ENCODE measurements around the gene RAB14.

DNA sequence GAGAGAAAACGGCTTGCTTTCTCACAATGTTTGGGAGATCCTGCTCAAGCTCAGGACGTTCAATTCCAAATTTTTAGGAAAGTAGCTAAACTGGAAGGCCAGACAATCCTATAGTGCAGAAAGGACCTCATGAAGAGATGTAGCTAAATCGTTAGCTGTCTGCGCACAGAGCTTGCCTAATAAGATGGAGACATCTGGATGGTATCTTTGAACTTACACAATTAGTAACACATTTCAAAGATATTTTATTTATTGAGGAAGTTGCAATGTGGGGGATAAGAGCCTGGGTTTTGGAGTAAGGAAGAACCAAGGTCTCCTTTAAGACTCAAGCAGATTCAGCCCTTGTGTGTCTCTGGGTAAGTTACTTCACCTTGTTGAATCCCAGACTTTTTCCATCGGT, 28.6 kb upstream of the RAB14 start:
- TF ChIP-seq CTCF (IDR thresholded peaks at IDR 0.05) (no peak), POLR2A (IDR thresholded peaks at IDR 0.05) (no peak)

Measured in transverse colon (tissue), 3 donors.